Body of pancreas (tissue), 4 donors: ENCODE measurements around the gene ADGRL3.

ENCODE experiments used
- CTCF ChIP-seq, 7 experiments: fragments of 450-650 bp in 4 of 7; fragments of 200-600 bp in 3 of 7; sonication (generic) in 3 of 7; IDR thresholded peaks; one replicate each; pipeline ENCODE4 v1.5.1; 2016 to 2019; ENCODE audit warnings: antibody characterized with exemption in 7 of 7
- POLR2A ChIP-seq, 3 donors: fragments of 450-650 bp; IDR thresholded peaks; one replicate each; pipeline ENCODE4 v1.6.1; 2016; ENCODE audit warnings: antibody characterized with exemption in 3 of 3, mild to moderate bottlenecking in 2 of 3

DNA sequence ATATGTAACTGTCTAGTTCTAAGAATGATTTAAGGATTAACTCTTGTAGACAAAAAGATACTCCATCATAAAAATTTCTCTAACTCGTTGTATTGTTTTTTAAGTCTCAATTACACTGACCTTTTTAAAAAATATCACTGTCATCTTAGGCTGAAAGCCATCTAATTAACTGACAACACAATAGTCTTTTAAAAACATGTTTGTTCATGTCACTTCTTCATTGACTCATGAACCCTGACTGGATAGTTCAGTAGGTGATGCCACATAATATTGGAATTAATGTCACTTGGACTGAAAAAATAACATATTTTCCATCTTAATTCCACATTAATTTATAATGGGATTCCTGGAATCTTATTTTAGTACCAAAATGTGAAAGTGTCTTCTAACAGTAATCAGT is 179.3 kb downstream of the ADGRL3 start:
- TF ChIP-seq CTCF (IDR thresholded peaks at IDR 0.05), result no peak
- TF ChIP-seq POLR2A (IDR thresholded peaks at IDR 0.05), result no peak
